SU-DHL-6 (cell line): ENCODE data around the gene EAF2.
A peak's percentile ranks its signal among the peaks of the same experiment; 100 is the strongest.

Source experiments
- H2AFZ ChIP-seq: fragments of 200-600 bp; sonication (generic); 2 replicates; pipeline ENCODE4 v1.6.1; 2014; ENCODE audit warnings: low read depth, mild to moderate bottlenecking, moderate library complexity, mixed read lengths, antibody characterized with exemption, low read length; ENCODE audit not compliant: severe bottlenecking
- H3F3A ChIP-seq: fragments of 200-600 bp; shearing (Covaris generic); 2 replicates; pipeline ENCODE4 v1.6.0; 2016; ENCODE audit warnings: antibody characterized with exemption, mild to moderate bottlenecking; ENCODE audit not compliant: insufficient read depth
- H3K27ac ChIP-seq: fragments of 200-600 bp; sonication (generic); 2 replicates; pipeline ENCODE4 v1.5.1; 2016; ENCODE audit warnings: low read depth, mild to moderate bottlenecking, low read length, moderate library complexity, mixed read lengths
- H3K27me3 ChIP-seq: fragments of 200-600 bp; sonication (generic), shearing (Covaris generic); 2 replicates; pipeline ENCODE4 v1.6.0; 2014; ENCODE audit warnings: mild to moderate bottlenecking, low read length
- H3K36me3 ChIP-seq: fragments of 200-600 bp; sonication (generic); 2 replicates; pipeline ENCODE4 v1.6.1; 2014; ENCODE audit warnings: mild to moderate bottlenecking, low read length, mixed read lengths
- H3K4me2 ChIP-seq: fragments of 300-600, 200-600 bp; shearing (Covaris generic), sonication (generic); 2 replicates; pipeline ENCODE4 v1.6.0; 2014; ENCODE audit warnings: low read length, low read depth, mild to moderate bottlenecking; ENCODE audit not compliant: poor library complexity, severe bottlenecking
- H3K4me3 ChIP-seq: fragments of 200-600 bp; sonication (generic); 2 replicates; pipeline ENCODE4 v1.5.1; 2014; ENCODE audit warnings: antibody characterized with exemption, low read length, mild to moderate bottlenecking, mixed read lengths; ENCODE audit not compliant: insufficient read depth, poor library complexity, severe bottlenecking
- H3K79me2 ChIP-seq: fragments of 200-600 bp; sonication (generic); 2 replicates; pipeline ENCODE4 v1.6.1; 2014; ENCODE audit warnings: mild to moderate bottlenecking, low read length, moderate library complexity; ENCODE audit not compliant: insufficient read depth
- H3K9ac ChIP-seq: fragments of 200-600 bp; sonication (generic); 2 replicates; pipeline ENCODE4 v1.7.0; 2014; ENCODE audit warnings: mild to moderate bottlenecking, low read length
- H3K9me2 ChIP-seq: fragments of 200-600 bp; sonication (generic); replicated peaks from 2 replicates; pipeline ENCODE4 v1.6.1; 2014; ENCODE audit warnings: low read length; ENCODE audit not compliant: insufficient read depth
- H3K9me3 ChIP-seq: fragments of 200-600 bp; sonication (generic); 2 replicates; pipeline ENCODE4 v1.6.1; 2014; ENCODE audit warnings: low read length, mixed read lengths; ENCODE audit not compliant: insufficient read depth
- H4K20me1 ChIP-seq: fragments of 200-600 bp; sonication (generic); 2 replicates; pipeline ENCODE4 v1.6.1; 2014; ENCODE audit warnings: low read depth, mild to moderate bottlenecking, antibody characterized with exemption, low read length, moderate library complexity, mixed read lengths
- CTCF ChIP-seq: fragments of 200-600 bp; sonication (generic); IDR thresholded peaks from one replicate; pipeline ENCODE4 v1.5.1; 2017; ENCODE audit warnings: antibody characterized with exemption, mild to moderate bottlenecking, low read length, moderate library complexity; ENCODE audit not compliant: insufficient read depth, poor library complexity, severe bottlenecking
- EZH2phosphoT487 ChIP-seq: fragments of 200-600 bp; sonication (generic), shearing (Covaris generic); conservative IDR thresholded peaks from 2 replicates; pipeline ENCODE4 v1.6.1; 2018; ENCODE audit warnings: mild to moderate bottlenecking, antibody characterized with exemption, low read length, moderate library complexity, mixed read lengths

The EAF2 gene

GRCh38 chr3:121834671-121835464 is at the start of gene EAF2, which contains the start of gene IQCB1:
Gene EAF2 (plus strand): TSS chr3:121835209. CDS start chr3:121835286, 77 bp downstream.
Gene IQCB1 (minus strand): TSS chr3:121835060. CDS start chr3:121828960, 6,100 bp downstream.
- H3K79me2 ChIP-seq = peaks cover 93% of the 10 kb centered on the region
- peaks cover 15% of the 10 kb centered on the region; the same call in 1 of the 2 replicates for H4K20me1 ChIP-seq
- no peaks in the 10 kb centered on the region for H3K27me3 ChIP-seq
- H3F3A ChIP-seq = 0 out of 2 replicates have a peak, but pooled peaks cover 3% of the 10 kb centered on the region
- no peaks in the 10 kb centered on the region for H3K9me2 ChIP-seq
- TF ChIP-seq CTCF = no peak
- no peak for TF ChIP-seq EZH2phosphoT487
- H3K4me3 ChIP-seq = peak within 1 kb of the TSS; percentile 94
- H3K9ac ChIP-seq = peak within 1 kb of the TSS; percentile 96
- no peaks in the 10 kb centered on the region for H3K9me3 ChIP-seq
- peaks cover 47% of the 10 kb centered on the region for H3K36me3 ChIP-seq
- H3K27ac ChIP-seq = peak within 1 kb of the TSS; percentile 87
- peak within 1 kb of the TSS; percentile 100 for H3K4me2 ChIP-seq
- H2AFZ ChIP-seq = peak within 1 kb of the TSS; percentile 79

- H3K4me3 ChIP-seq = no peak overlapping the region
Observed at GRCh38 chr3:121786485-121786884, 48.5 kb upstream of the EAF2 start.

GRCh38 chr3:121793078-121793477 is 41.9 kb upstream of the EAF2 start:
- peaks cover 49% of the 10 kb centered on the region for H3F3A ChIP-seq
- H3K9ac ChIP-seq = peak overlapping the region; percentile 44
- H3K27me3 ChIP-seq = no peaks in the 10 kb centered on the region
- H3K4me3 ChIP-seq = peak overlapping the region; percentile 39
- H3K9me3 ChIP-seq = no peaks in the 10 kb centered on the region
- no peaks in the 10 kb centered on the region for H3K9me2 ChIP-seq
- H2AFZ ChIP-seq = no peak overlapping the region
- H3K4me2 ChIP-seq = peak overlapping the region; percentile 89
- H3K36me3 ChIP-seq = peaks cover 41% of the 10 kb centered on the region
- peak overlapping the region; percentile 94 for H3K27ac ChIP-seq
- H4K20me1 ChIP-seq = no peaks in the 10 kb centered on the region
- peaks cover 17% of the 10 kb centered on the region; the same call in 1 of the 2 replicates for H3K79me2 ChIP-seq
- TF ChIP-seq CTCF (no peak), EZH2phosphoT487 (no peak)

More at GRCh38 chr3:121786485-121786884, 48.5 kb upstream of the EAF2 start:
- Histone ChIP-seq H3K36me3 (peaks cover 51% of the 10 kb centered on the region), H4K20me1 (no peaks in the 10 kb centered on the region), H3K27ac (no peak overlapping the region), H3K4me2 (no peak overlapping the region), H3K9ac (no peak overlapping the region), H2AFZ (no peak overlapping the region), H3K27me3 (no peaks in the 10 kb centered on the region), H3K79me2 (no peaks in the 10 kb centered on the region), H3K9me3 (no peaks in the 10 kb centered on the region), H3K9me2 (no peaks in the 10 kb centered on the region), H3F3A (peaks cover 3% of the 10 kb centered on the region; the same call in 1 of the 2 replicates)
- no peak for TF ChIP-seq CTCF
- TF ChIP-seq EZH2phosphoT487 = no peak
